ENCODE data around the gene POLR3E.
A peak's percentile ranks its signal among the peaks of the same experiment; 100 is the strongest.

POLR3E gene

GRCh38 chr16:22317001-22317530 is 19.9 kb downstream of the POLR3E start:
- DNase-seq (ENCODE audit: low read depth in 3 of 3), result no peak

GRCh38 chr16:22317625-22318024 is 20.4 kb downstream of the POLR3E start:
- DNase-seq (ENCODE audit: low read depth in 3 of 3), result no peak

GRCh38 chr16:22318690-22319358 is 21.6 kb downstream of the POLR3E start:
- peak; percentile 16 to 38 (median 35) for DNase-seq (ENCODE audit: low read depth in 3 of 3)

GRCh38 chr16:22320572-22321339 is 23.5 kb downstream of the POLR3E start:
- DNase-seq (ENCODE audit: low read depth in 3 of 3), result no peak

- peak; percentile 44 to 53 (median 49) for DNase-seq (ENCODE audit: low read depth in 3 of 3)
These were observed 24.3 kb downstream of the POLR3E start for GRCh38 chr16:22321340-22322001.

GRCh38 chr16:22322021-22322471 is 24.8 kb downstream of the POLR3E start:
- DNase-seq (ENCODE audit: low read depth in 3 of 3), result no peak

- no peak for DNase-seq (ENCODE audit: low read depth in 3 of 3)
These were observed 25.5 kb downstream of the POLR3E start for GRCh38 chr16:22322741-22323140.

- no peak for DNase-seq (ENCODE audit: low read depth in 3 of 3)
These were observed 26.2 kb downstream of the POLR3E start for GRCh38 chr16:22323173-22323958.

GRCh38 chr16:22323959-22324786 is 27.0 kb downstream of the POLR3E start:
- DNase-seq (ENCODE audit: low read depth in 3 of 3), result no peak

GRCh38 chr16:22324787-22325597 is 27.8 kb downstream of the POLR3E start:
- DNase-seq (ENCODE audit: low read depth in 3 of 3), result no peak

GRCh38 chr16:22325598-22326368 is 28.6 kb downstream of the POLR3E start:
- no peak for DNase-seq (ENCODE audit: low read depth in 3 of 3)

GRCh38 chr16:22326369-22326652 is 29.1 kb downstream of the POLR3E start:
- no peak for DNase-seq (ENCODE audit: low read depth in 3 of 3)

- no peak for DNase-seq (ENCODE audit: low read depth in 3 of 3)
These were observed 29.7 kb downstream of the POLR3E start for GRCh38 chr16:22326771-22327445.

GRCh38 chr16:22327446-22327775 is 30.2 kb downstream of the POLR3E start:
- no peak for DNase-seq (ENCODE audit: low read depth in 3 of 3)

GRCh38 chr16:22328081-22328725 is 31.0 kb downstream of the POLR3E start:
- no peak for DNase-seq (ENCODE audit: low read depth in 3 of 3)

- no peak for DNase-seq (ENCODE audit: low read depth in 3 of 3)
These were observed 32.0 kb downstream of the POLR3E start for GRCh38 chr16:22329199-22329695.

GRCh38 chr16:22330326-22330725 is 33.1 kb downstream of the POLR3E start:
- no peak for DNase-seq (ENCODE audit: low read depth in 3 of 3)

GRCh38 chr16:22333457-22333994 is 36.3 kb downstream of the POLR3E start:
- DNase-seq (ENCODE audit: low read depth in 3 of 3), result no peak

Measured in stimulated activated CD4-positive, alpha-beta T cell treated with anti-CD3 and anti-CD28 coated beads, TNF-alpha, amount 100 ng/mL, for 24 hours (primary cell).